Kidney epithelial cell (primary cell): ENCODE data around the gene TFAP2A. TPM values are rescaled to one million over a fixed set of nuclear protein-coding genes. Genes with fewer than 3 reads are reported as not detected.

Source experiments
- DNase-seq: peaks from one replicate; pipeline ENCODE4 v3.0.0-alpha.2; 2010; ENCODE audit warnings: low read depth
- H3K27me3 ChIP-seq: 2 replicates; pipeline ENCODE4 v1.6.0; 2011; ENCODE audit warnings: low read length; ENCODE audit not compliant: control insufficient read depth, insufficient read depth
- H3K36me3 ChIP-seq: 2 replicates; pipeline ENCODE4 v1.5.1; 2011; ENCODE audit warnings: low read length; ENCODE audit not compliant: control insufficient read depth, insufficient read depth
- H3K4me3 ChIP-seq: 2 replicates; pipeline ENCODE4 v1.5.1; 2011; ENCODE audit warnings: low read depth, mild to moderate bottlenecking, control low read depth, low read length
- CTCF ChIP-seq: IDR thresholded peaks from 2 replicates; pipeline ENCODE4 v1.5.1; 2011; ENCODE audit warnings: mild to moderate bottlenecking, moderate library complexity, low read length, control low read depth, inconsistent platforms; ENCODE audit not compliant: insufficient read depth, poor library complexity, severe bottlenecking
- total RNA-seq: library from RNA; depleted of rRNA; stranded (reverse); fragments of >200 nt; gene quantifications from 2 replicates; pipeline ENCODE4 v1.2.3, GENCODE V29; 2015

The TFAP2A gene
- total RNA-seq, 1 donor from 2014 or later = 11.2 TPM

GRCh38 chr6:10416516-10416862 lies 1.6 kb upstream of the TFAP2A start:
- H3K4me3 ChIP-seq = peak overlapping the region; percentile 23
- no peak for DNase-seq
- TF ChIP-seq CTCF = no peak
- no peaks in the 10 kb centered on the region for H3K36me3 ChIP-seq
- peaks cover 82% of the 10 kb centered on the region for H3K27me3 ChIP-seq

GRCh38 chr6:10415617-10416480 lies 975 bp upstream of the TFAP2A start:
- Histone ChIP-seq H3K27me3 (peaks cover 81% of the 10 kb centered on the region), H3K4me3 (peak overlapping the region; percentile 58), H3K36me3 (no peaks in the 10 kb centered on the region)
- DNase-seq = no peak
- TF ChIP-seq CTCF = no peak

- H3K4me3 ChIP-seq = peak overlapping the region; percentile 58
- H3K36me3 ChIP-seq = no peaks in the 10 kb centered on the region
- peak; percentile 1 for TF ChIP-seq CTCF
- H3K27me3 ChIP-seq = peaks cover 73% of the 10 kb centered on the region
- no peak for DNase-seq
These were observed 780 bp downstream of the TFAP2A start for GRCh38 chr6:10413850-10414738.

- TF ChIP-seq CTCF = no peak
- Histone ChIP-seq H3K36me3 (no peaks in the 10 kb centered on the region), H3K4me3 (peak overlapping the region; percentile 58), H3K27me3 (peaks cover 67% of the 10 kb centered on the region)
- no peak for DNase-seq
These were observed 1.5 kb downstream of the TFAP2A start for GRCh38 chr6:10413262-10413849.

- H3K36me3 ChIP-seq = no peaks in the 10 kb centered on the region
- peaks cover 67% of the 10 kb centered on the region for H3K27me3 ChIP-seq
- no peak for TF ChIP-seq CTCF
- no peak for DNase-seq
- H3K4me3 ChIP-seq = peak overlapping the region; percentile 58
These were observed 2.2 kb downstream of the TFAP2A start for GRCh38 chr6:10412461-10413261.
